ENCODE results near the gene CCDC92.

CCDC92 gene

GRCh38 chr12:123910761-123911193, 61.9 kb downstream of the CCDC92 start:
- TF ChIP-seq GATA3 (IDR thresholded peaks at IDR 0.05; ENCODE audit: low read depth, low read length): no peak
- no peak for TF ChIP-seq GATA2 (IDR thresholded peaks at IDR 0.05; ENCODE audit: low read depth, low read length)

- TF ChIP-seq GATA2 (IDR thresholded peaks at IDR 0.05; ENCODE audit: low read depth, low read length) (no peak), GATA3 (IDR thresholded peaks at IDR 0.05; ENCODE audit: low read depth, low read length) (no peak)
Observed at GRCh38 chr12:123910057-123910456, 62.6 kb downstream of the CCDC92 start.

GRCh38 chr12:123908884-123909725, 63.5 kb downstream of the CCDC92 start:
- TF ChIP-seq GATA2 (IDR thresholded peaks at IDR 0.05; ENCODE audit: low read depth, low read length) (no peak), GATA3 (IDR thresholded peaks at IDR 0.05; ENCODE audit: low read depth, low read length) (no peak)

- TF ChIP-seq GATA2 (IDR thresholded peaks at IDR 0.05; ENCODE audit: low read depth, low read length): no peak
- TF ChIP-seq GATA3 (IDR thresholded peaks at IDR 0.05; ENCODE audit: low read depth, low read length): no peak
Observed at GRCh38 chr12:123907726-123908476, 64.7 kb downstream of the CCDC92 start.

GRCh38 chr12:123906711-123907420, 65.8 kb downstream of the CCDC92 start:
- TF ChIP-seq GATA3 (IDR thresholded peaks at IDR 0.05; ENCODE audit: low read depth, low read length): no peak
- no peak for TF ChIP-seq GATA2 (IDR thresholded peaks at IDR 0.05; ENCODE audit: low read depth, low read length)

GRCh38 chr12:123905319-123905925, 67.2 kb downstream of the CCDC92 start:
- TF ChIP-seq GATA3 (IDR thresholded peaks at IDR 0.05; ENCODE audit: low read depth, low read length): no peak
- no peak for TF ChIP-seq GATA2 (IDR thresholded peaks at IDR 0.05; ENCODE audit: low read depth, low read length)

- no peak for TF ChIP-seq GATA2 (IDR thresholded peaks at IDR 0.05; ENCODE audit: low read depth, low read length)
- TF ChIP-seq GATA3 (IDR thresholded peaks at IDR 0.05; ENCODE audit: low read depth, low read length): no peak
Observed at GRCh38 chr12:123903301-123904065, 69.1 kb downstream of the CCDC92 start.

GRCh38 chr12:123902821-123903220, 69.8 kb downstream of the CCDC92 start:
- TF ChIP-seq GATA3 (IDR thresholded peaks at IDR 0.05; ENCODE audit: low read depth, low read length) (no peak), GATA2 (IDR thresholded peaks at IDR 0.05; ENCODE audit: low read depth, low read length) (no peak)

GRCh38 chr12:123900871-123901376, 71.7 kb downstream of the CCDC92 start:
- TF ChIP-seq GATA3 (IDR thresholded peaks at IDR 0.05; ENCODE audit: low read depth, low read length): no peak
- TF ChIP-seq GATA2 (IDR thresholded peaks at IDR 0.05; ENCODE audit: low read depth, low read length): no peak

GRCh38 chr12:123899368-123899767, 73.3 kb downstream of the CCDC92 start:
- TF ChIP-seq GATA3 (IDR thresholded peaks at IDR 0.05; ENCODE audit: low read depth, low read length) (no peak), GATA2 (IDR thresholded peaks at IDR 0.05; ENCODE audit: low read depth, low read length) (no peak)

GRCh38 chr12:123898673-123899072, 74.0 kb downstream of the CCDC92 start:
- no peak for TF ChIP-seq GATA2 (IDR thresholded peaks at IDR 0.05; ENCODE audit: low read depth, low read length)

GRCh38 chr12:123897221-123897620, 75.4 kb downstream of the CCDC92 start:
- TF ChIP-seq GATA3 (IDR thresholded peaks at IDR 0.05; ENCODE audit: low read depth, low read length) (no peak), GATA2 (IDR thresholded peaks at IDR 0.05; ENCODE audit: low read depth, low read length) (no peak)

- TF ChIP-seq GATA3 (IDR thresholded peaks at IDR 0.05; ENCODE audit: low read depth, low read length) (no peak), GATA2 (IDR thresholded peaks at IDR 0.05; ENCODE audit: low read depth, low read length) (no peak)
Observed at GRCh38 chr12:123896767-123897166, 75.9 kb downstream of the CCDC92 start.

All from SH-SY5Y (cell line).